ENCODE measurements around the gene GINM1. TPM values are rescaled to one million over a fixed set of nuclear protein-coding genes. Genes with fewer than 3 reads are reported as not detected.

The GINM1 gene
- total RNA-seq, 2 donors from 2014 or later: 9.9 to 16.6 TPM

GRCh38 chr6:149628875-149629510 lies 62.8 kb downstream of the GINM1 start:
- ATAC-seq (no peak), DNase-seq (ENCODE audit: low spot score) (no peak)
- Mint-ChIP-seq H3K27ac (peak overlapping the region in 1 of 2 donors; percentile 30), H3K27me3 (no peaks in the 10 kb centered on the region), H3K4me1 (ENCODE audit: low read depth in 2 of 2) (peaks cover 0 to 5% of the 10 kb centered on the region in 2 donors), H3K36me3 (peaks cover 11% of the 10 kb centered on the region), H3K4me3 (no peak overlapping the region), H3K9me3 (no peaks in the 10 kb centered on the region)

GRCh38 chr6:149634315-149634714 lies 68.1 kb downstream of the GINM1 start:
- H3K36me3 Mint-ChIP-seq: peaks cover 3% of the 10 kb centered on the region
- no peaks in the 10 kb centered on the region for H3K9me3 Mint-ChIP-seq
- H3K4me1 Mint-ChIP-seq (ENCODE audit: low read depth in 2 of 2): no peaks in the 10 kb centered on the region
- no peaks in the 10 kb centered on the region for H3K27me3 Mint-ChIP-seq
- H3K4me3 Mint-ChIP-seq: no peak overlapping the region
- ATAC-seq: no peak
- H3K27ac Mint-ChIP-seq: no peak overlapping the region
- DNase-seq (ENCODE audit: low spot score): no peak

- ATAC-seq (no peak), DNase-seq (ENCODE audit: low spot score) (no peak)
- no peaks in the 10 kb centered on the region for H3K27me3 Mint-ChIP-seq
- H3K4me3 Mint-ChIP-seq: no peak overlapping the region
- peaks cover 0 to 2% of the 10 kb centered on the region in 2 donors for H3K4me1 Mint-ChIP-seq (ENCODE audit: low read depth in 2 of 2)
- no peaks in the 10 kb centered on the region for H3K9me3 Mint-ChIP-seq
- H3K36me3 Mint-ChIP-seq: no peaks in the 10 kb centered on the region
- H3K27ac Mint-ChIP-seq: no peak overlapping the region
These were observed 69.9 kb downstream of the GINM1 start for GRCh38 chr6:149636124-149636523.

Other genes with a start within 250 kb of the GINM1 start
- 100 to 1,000 TPM; 101 TPM for gene TAB2, start 248.7 kb upstream of the GINM1 start, total RNA-seq
- 10 to 100 TPM in 1 of 2 donors, 1 to 10 TPM in 1; 9.0 to 23.2 TPM for gene SUMO4, start 166.1 kb upstream of the GINM1 start, total RNA-seq
- 10 to 100 TPM in 1 of 2 donors, 1 to 10 TPM in 1; 2.1 to 16.0 TPM for gene ZC3H12D, start 81.4 kb upstream of the GINM1 start, total RNA-seq
- gene PPIL4, start 20.3 kb upstream of the GINM1 start, total RNA-seq: 10 to 100 TPM; 18.7 to 19.7 TPM
- gene KATNA1, start 82.3 kb downstream of the GINM1 start, total RNA-seq: 10 to 100 TPM; 19.8 to 26.1 TPM
- 10 to 100 TPM; 37.4 to 41.4 TPM for gene LATS1, start 151.7 kb downstream of the GINM1 start, total RNA-seq
- 10 to 100 TPM; 53.3 to 73.2 TPM for gene NUP43, start 180.2 kb downstream of the GINM1 start, total RNA-seq
- gene PCMT1, start 183.4 kb downstream of the GINM1 start, total RNA-seq: 10 to 100 TPM; 67.9 to 68.5 TPM